HFFc6 (cell line): ENCODE measurements around the gene SMARCAL1. TPM values are rescaled to one million over a fixed set of nuclear protein-coding genes. Genes with fewer than 3 reads are reported as not detected.

Experiments
- DNase-seq: peaks from one replicate; pipeline ENCODE4 v3.0.0-alpha.2; 2018
- H3K27ac Mint-ChIP-seq: 2 replicates; pipeline ENCODE4 v1.8.0; 2020; ENCODE audit warnings: mild to moderate bottlenecking, mixed read lengths
- H3K27me3 Mint-ChIP-seq: 2 replicates; pipeline ENCODE4 v1.8.0; 2021; ENCODE audit warnings: mild to moderate bottlenecking, moderate library complexity, mixed read lengths; ENCODE audit not compliant: insufficient read depth
- H3K36me3 Mint-ChIP-seq: 2 replicates; pipeline ENCODE4 v1.8.0; 2021; ENCODE audit warnings: low read depth, mixed read lengths
- H3K4me1 Mint-ChIP-seq: 2 replicates; pipeline ENCODE4 v1.8.0; 2020; ENCODE audit warnings: low read depth, mixed read lengths
- H3K4me3 Mint-ChIP-seq: 2 replicates; pipeline ENCODE4 v1.8.0; 2020; ENCODE audit warnings: mild to moderate bottlenecking, moderate library complexity, mixed read lengths
- H3K9me3 Mint-ChIP-seq: 2 replicates; pipeline ENCODE4 v1.8.0; 2020; ENCODE audit warnings: mild to moderate bottlenecking, mixed read lengths
- CTCF ChIP-seq: fragments of 200-600 bp; sonication (generic); IDR thresholded peaks from 2 replicates; pipeline ENCODE4 v1.5.0; 2021; ENCODE audit warnings: antibody characterized with exemption, mild to moderate bottlenecking
- total RNA-seq, 6 experiments: library from RNA; stranded (reverse); fragmentation: NEBNext Ultra II Directional; extraction: Animal tissue kit (Norgen Biotek cat#: 25700); gene quantifications; 2 replicates in 1 of 6; 3 replicates in 5 of 6; pipeline ENCODE4 v1.2.3, GENCODE V29; 2021

The SMARCAL1 gene
- total RNA-seq, 6 experiments from 2014 or later: 25.6 to 33.1 (median 32.1) TPM

- Mint-ChIP-seq H3K4me3 (no peak overlapping the region), H3K36me3 (peaks cover 66% of the 10 kb centered on the region), H3K27me3 (no peaks in the 10 kb centered on the region; the same call in 1 of the 2 replicates), H3K4me1 (peaks cover 9% of the 10 kb centered on the region), H3K9me3 (no peaks in the 10 kb centered on the region; the same call in 1 of the 2 replicates), H3K27ac (no peak overlapping the region)
- DNase-seq: no peak
- no peak for TF ChIP-seq CTCF
Measured at GRCh38 chr2:216446343-216446742, 34.1 kb downstream of the SMARCAL1 start.

GRCh38 chr2:216447293-216447692, 35.0 kb downstream of the SMARCAL1 start:
- H3K9me3 Mint-ChIP-seq: no peaks in the 10 kb centered on the region; the same call in 1 of the 2 replicates
- no peaks in the 10 kb centered on the region; the same call in 1 of the 2 replicates for H3K27me3 Mint-ChIP-seq
- H3K4me1 Mint-ChIP-seq: peaks cover 9% of the 10 kb centered on the region
- no peak overlapping the region for H3K27ac Mint-ChIP-seq
- TF ChIP-seq CTCF: no peak
- no peak for DNase-seq
- H3K4me3 Mint-ChIP-seq: no peak overlapping the region
- H3K36me3 Mint-ChIP-seq: peaks cover 72% of the 10 kb centered on the region

- Mint-ChIP-seq H3K27ac (no peak overlapping the region), H3K9me3 (no peaks in the 10 kb centered on the region; the same call in 1 of the 2 replicates), H3K4me1 (peaks cover 24% of the 10 kb centered on the region), H3K27me3 (no peaks in the 10 kb centered on the region; the same call in 1 of the 2 replicates), H3K4me3 (no peak overlapping the region), H3K36me3 (peaks cover 78% of the 10 kb centered on the region)
- no peak for DNase-seq
- no peak for TF ChIP-seq CTCF
Measured at GRCh38 chr2:216448829-216449228, 36.5 kb downstream of the SMARCAL1 start.

- Mint-ChIP-seq H3K27me3 (no peaks in the 10 kb centered on the region; the same call in 1 of the 2 replicates), H3K4me3 (no peak overlapping the region), H3K36me3 (peaks cover 84% of the 10 kb centered on the region), H3K4me1 (peaks cover 21% of the 10 kb centered on the region), H3K27ac (no peak overlapping the region), H3K9me3 (no peaks in the 10 kb centered on the region; the same call in 1 of the 2 replicates)
- DNase-seq: no peak
- TF ChIP-seq CTCF: no peak
Measured at GRCh38 chr2:216450346-216450745, 38.1 kb downstream of the SMARCAL1 start.

GRCh38 chr2:216450784-216451183, 38.5 kb downstream of the SMARCAL1 start:
- no peaks in the 10 kb centered on the region; the same call in 1 of the 2 replicates for H3K27me3 Mint-ChIP-seq
- no peak for DNase-seq
- no peak overlapping the region for H3K4me3 Mint-ChIP-seq
- H3K27ac Mint-ChIP-seq: no peak overlapping the region
- H3K4me1 Mint-ChIP-seq: peaks cover 19% of the 10 kb centered on the region
- no peak for TF ChIP-seq CTCF
- H3K36me3 Mint-ChIP-seq: peaks cover 84% of the 10 kb centered on the region
- no peaks in the 10 kb centered on the region; the same call in 1 of the 2 replicates for H3K9me3 Mint-ChIP-seq
